PC-3 (cell line): ENCODE measurements around the gene ELANE.

Experiments
- CTCF ChIP-seq: fragments of 300-600 bp; sonication (generic); conservative IDR thresholded peaks from 2 replicates; pipeline ENCODE4 v1.5.1; 2017; ENCODE audit warnings: antibody characterized with exemption, low read depth, mild to moderate bottlenecking, low read length
- EZH2 ChIP-seq: fragments of 300-600 bp; sonication (generic); IDR thresholded peaks from one replicate; pipeline ENCODE4 v1.6.1; 2017; ENCODE audit warnings: antibody characterized with exemption, mild to moderate bottlenecking, low read length; ENCODE audit not compliant: unreplicated experiment
- EZH2phosphoT487 ChIP-seq: fragments of 300-600 bp; sonication (generic); IDR thresholded peaks from 2 replicates; pipeline ENCODE4 v1.6.1; 2018; ENCODE audit warnings: mild to moderate bottlenecking, antibody characterized with exemption, low read length, borderline replicate concordance

- TF ChIP-seq EZH2 (no peak), CTCF (no peak), EZH2phosphoT487 (no peak)
These were observed 35.6 kb upstream of the ELANE start for GRCh38 chr19:816500-816857.
